IgD-negative memory B cell (primary cell): ENCODE results near the gene HLA-DRA. TPM values are rescaled to one million over a fixed set of nuclear protein-coding genes. Genes with fewer than 3 reads are reported as not detected.

Experiments used
- H3K27ac Mint-ChIP-seq, 3 donors: one replicate each; pipeline ENCODE4 v1.8.0; 2020 to 2022; ENCODE audit warnings: mild to moderate bottlenecking in 3 of 3, mixed read lengths in 3 of 3, moderate library complexity in 1 of 3
- H3K27me3 Mint-ChIP-seq: one replicate; pipeline ENCODE4 v1.8.0; 2021; ENCODE audit warnings: mixed read lengths
- H3K36me3 Mint-ChIP-seq: one replicate; pipeline ENCODE4 v1.8.0; 2020; ENCODE audit warnings: mild to moderate bottlenecking, mixed read lengths
- H3K4me1 Mint-ChIP-seq, 3 donors: one replicate each; pipeline ENCODE4 v1.8.0; 2020 to 2022; ENCODE audit warnings: mixed read lengths in 3 of 3, mild to moderate bottlenecking in 1 of 3
- H3K4me3 Mint-ChIP-seq, 4 donors: one replicate each; pipeline ENCODE4 v1.8.0; 2020 to 2022; ENCODE audit warnings: mild to moderate bottlenecking in 4 of 4, mixed read lengths in 4 of 4, moderate library complexity in 3 of 4
- H3K9me3 Mint-ChIP-seq, 3 donors: one replicate each; pipeline ENCODE4 v1.8.0; 2020 to 2021; ENCODE audit warnings: mixed read lengths in 3 of 3, mild to moderate bottlenecking in 1 of 3
- polyA plus RNA-seq: library from polyadenylated mRNA; unstranded; fragments of 300-500 nt; fragmentation: Illumina TruSeq; gene quantifications from one replicate; pipeline ENCODE4 v1.2.3, GENCODE V29; 2021

HLA-DRA gene
- polyA plus RNA-seq, result 8,827 TPM

- Mint-ChIP-seq H3K27ac (peak within 1 kb of the TSS; percentile 96 to 100 (median 100)), H3K4me1 (peaks cover 30 to 65% (median 55%) of the 10 kb centered on the region in 3 donors), H3K27me3 (no peaks in the 10 kb centered on the region), H3K4me3 (peak within 1 kb of the TSS; percentile 84 to 100 (median 98)), H3K36me3 (peaks cover 30% of the 10 kb centered on the region), H3K9me3 (peaks cover 0 to 6% (median 2%) of the 10 kb centered on the region in 3 donors)
Measured at GRCh38 chr6:32439602-32440214, at the start of gene HLA-DRA. Gene HLA-DRA (plus strand): TSS chr6:32439887. CDS start chr6:32439951, 64 bp downstream.

- Mint-ChIP-seq H3K9me3 (no peaks in the 10 kb centered on the region), H3K4me3 (no peak overlapping the region), H3K27me3 (peaks cover 2% of the 10 kb centered on the region), H3K4me1 (peaks cover 0 to 12% (median 9%) of the 10 kb centered on the region in 3 donors), H3K36me3 (peaks cover 8% of the 10 kb centered on the region), H3K27ac (no peak overlapping the region)
Measured at GRCh38 chr6:32391505-32391904, 48.2 kb upstream of the HLA-DRA start.

DNA sequence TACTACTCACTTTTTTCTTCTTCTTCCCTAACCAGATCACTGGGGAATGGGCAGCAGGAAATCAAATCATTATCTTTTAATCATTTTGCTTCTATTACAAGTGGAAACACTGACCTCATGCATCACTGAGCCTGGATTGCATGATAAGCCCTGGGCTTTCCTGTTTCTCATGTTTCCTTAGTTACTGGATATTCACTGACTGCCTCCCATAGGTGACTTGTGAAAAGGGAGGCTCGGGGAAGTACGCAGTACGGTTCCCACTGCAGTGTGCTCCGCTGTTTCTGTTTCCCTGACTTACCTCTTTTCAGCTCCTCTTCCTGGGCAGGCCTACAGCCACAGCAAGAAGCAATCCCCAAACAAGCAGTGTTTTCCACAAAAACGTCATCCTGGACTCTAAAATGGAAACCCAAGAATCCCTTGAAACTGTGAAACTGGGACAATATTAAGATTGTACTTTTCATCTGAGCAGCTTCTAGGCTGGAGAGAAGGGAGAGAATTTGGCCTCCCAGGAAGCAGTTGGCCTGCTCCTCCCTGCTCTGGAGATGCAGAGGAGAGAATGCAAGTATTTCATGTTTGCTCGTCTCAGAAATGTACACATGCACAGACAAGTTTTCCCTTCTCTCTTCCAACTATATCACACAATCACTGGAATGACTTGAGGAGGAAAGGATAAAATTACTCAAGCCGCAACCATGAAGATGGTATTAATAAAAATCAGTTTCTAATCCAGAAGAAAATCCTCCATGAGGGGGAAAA is 45.8 kb upstream of the HLA-DRA start:
- Mint-ChIP-seq H3K9me3 (no peaks in the 10 kb centered on the region), H3K36me3 (peaks cover 8% of the 10 kb centered on the region), H3K27ac (no peak overlapping the region), H3K4me1 (peaks cover 7 to 15% (median 14%) of the 10 kb centered on the region in 3 donors), H3K4me3 (no peak overlapping the region), H3K27me3 (no peaks in the 10 kb centered on the region)

GRCh38 chr6:32396028-32396427 is 43.7 kb upstream of the HLA-DRA start:
- peaks cover 7 to 19% (median 15%) of the 10 kb centered on the region in 3 donors for H3K4me1 Mint-ChIP-seq
- peaks cover 5% of the 10 kb centered on the region for H3K36me3 Mint-ChIP-seq
- H3K4me3 Mint-ChIP-seq, result no peak overlapping the region
- H3K27ac Mint-ChIP-seq, result no peak overlapping the region
- no peaks in the 10 kb centered on the region for H3K27me3 Mint-ChIP-seq
- H3K9me3 Mint-ChIP-seq, result no peaks in the 10 kb centered on the region

- no peaks in the 10 kb centered on the region for H3K27me3 Mint-ChIP-seq
- H3K4me3 Mint-ChIP-seq, result peak overlapping the region; percentile 18 to 93 (median 64)
- H3K9me3 Mint-ChIP-seq, result no peaks in the 10 kb centered on the region
- H3K36me3 Mint-ChIP-seq, result peaks cover 3% of the 10 kb centered on the region
- peak overlapping the region in 2 of 3 donors; percentile 66 to 69 for H3K27ac Mint-ChIP-seq
- peaks cover 7 to 21% (median 15%) of the 10 kb centered on the region in 3 donors for H3K4me1 Mint-ChIP-seq
Measured at GRCh38 chr6:32397252-32397920, 42.3 kb upstream of the HLA-DRA start.

GRCh38 chr6:32401284-32401963 is 38.3 kb upstream of the HLA-DRA start:
- no peaks in the 10 kb centered on the region for H3K9me3 Mint-ChIP-seq
- H3K36me3 Mint-ChIP-seq, result no peaks in the 10 kb centered on the region
- H3K4me3 Mint-ChIP-seq, result no peak overlapping the region
- peaks cover 11 to 21% (median 17%) of the 10 kb centered on the region in 3 donors for H3K4me1 Mint-ChIP-seq
- no peaks in the 10 kb centered on the region for H3K27me3 Mint-ChIP-seq
- no peak overlapping the region for H3K27ac Mint-ChIP-seq

- Mint-ChIP-seq H3K4me1 (peaks cover 4 to 15% (median 10%) of the 10 kb centered on the region in 3 donors), H3K4me3 (no peak overlapping the region), H3K36me3 (no peaks in the 10 kb centered on the region), H3K27me3 (peaks cover 2% of the 10 kb centered on the region), H3K9me3 (no peaks in the 10 kb centered on the region), H3K27ac (no peak overlapping the region)
Measured at GRCh38 chr6:32402812-32403211, 36.9 kb upstream of the HLA-DRA start.

DNA sequence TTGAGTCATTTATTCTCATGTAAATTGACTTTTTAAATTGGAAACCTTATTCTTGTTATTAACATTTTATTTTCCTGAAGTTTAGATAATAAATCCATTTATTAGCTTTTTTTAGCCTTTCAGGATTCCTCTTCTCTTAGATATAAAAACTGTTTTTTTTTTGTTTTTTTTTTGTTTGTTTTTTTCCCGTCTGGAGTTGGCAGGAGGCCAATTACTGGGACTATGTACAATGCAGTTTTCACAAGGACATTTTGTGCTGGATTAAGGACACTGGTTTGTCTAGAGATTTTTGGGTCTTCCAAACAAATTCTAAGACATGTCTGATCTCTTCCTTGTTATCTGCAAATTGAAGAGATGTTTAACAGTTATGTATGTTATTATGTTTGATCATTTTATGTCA is 34.0 kb upstream of the HLA-DRA start:
- Mint-ChIP-seq H3K36me3 (no peaks in the 10 kb centered on the region), H3K9me3 (no peaks in the 10 kb centered on the region), H3K4me1 (peaks cover 2 to 4% (median 2%) of the 10 kb centered on the region in 3 donors), H3K4me3 (peak overlapping the region in 1 of 4 donors; percentile 23), H3K27ac (no peak overlapping the region), H3K27me3 (peaks cover 7% of the 10 kb centered on the region)

- Mint-ChIP-seq H3K36me3 (no peaks in the 10 kb centered on the region), H3K27me3 (peaks cover 7% of the 10 kb centered on the region), H3K4me1 (peaks cover 2 to 4% (median 2%) of the 10 kb centered on the region in 3 donors), H3K4me3 (peak overlapping the region in 1 of 4 donors; percentile 23), H3K27ac (no peak overlapping the region), H3K9me3 (no peaks in the 10 kb centered on the region)
Measured at GRCh38 chr6:32406197-32406596, 33.5 kb upstream of the HLA-DRA start.

DNA sequence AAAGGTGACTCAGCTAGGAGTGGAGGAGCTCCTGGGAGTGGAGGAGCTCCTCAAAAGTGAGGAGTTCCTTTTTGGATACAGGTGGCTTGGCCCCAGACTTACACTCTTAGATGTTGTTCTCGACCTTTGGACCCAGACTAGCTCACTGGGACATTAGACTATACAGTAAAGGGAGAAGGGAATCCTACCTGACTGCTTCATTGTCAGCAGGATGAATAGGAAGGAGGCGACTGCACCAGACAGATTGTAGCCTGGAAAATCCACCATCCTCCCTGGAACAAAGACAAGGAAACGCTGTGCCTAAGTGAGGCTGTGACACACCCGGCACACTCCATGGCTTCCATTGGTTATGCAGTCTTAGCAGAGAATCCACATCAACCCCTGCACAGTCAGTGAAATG is 32.8 kb upstream of the HLA-DRA start, which contains the start of gene BTNL2:
Gene BTNL2 (minus strand): TSS at position 325 of the 400 bp plus-strand sequence. CDS start 58 bp downstream, at position 267.
- peak within 1 kb of the TSS in 1 of 4 donors; percentile 23 for H3K4me3 Mint-ChIP-seq
- no peaks in the 10 kb centered on the region for H3K9me3 Mint-ChIP-seq
- H3K27ac Mint-ChIP-seq, result no peak within 1 kb of the TSS
- no peaks in the 10 kb centered on the region for H3K36me3 Mint-ChIP-seq
- peaks cover 7% of the 10 kb centered on the region for H3K27me3 Mint-ChIP-seq
- H3K4me1 Mint-ChIP-seq, result peaks cover 0 to 4% (median 2%) of the 10 kb centered on the region in 3 donors

DNA sequence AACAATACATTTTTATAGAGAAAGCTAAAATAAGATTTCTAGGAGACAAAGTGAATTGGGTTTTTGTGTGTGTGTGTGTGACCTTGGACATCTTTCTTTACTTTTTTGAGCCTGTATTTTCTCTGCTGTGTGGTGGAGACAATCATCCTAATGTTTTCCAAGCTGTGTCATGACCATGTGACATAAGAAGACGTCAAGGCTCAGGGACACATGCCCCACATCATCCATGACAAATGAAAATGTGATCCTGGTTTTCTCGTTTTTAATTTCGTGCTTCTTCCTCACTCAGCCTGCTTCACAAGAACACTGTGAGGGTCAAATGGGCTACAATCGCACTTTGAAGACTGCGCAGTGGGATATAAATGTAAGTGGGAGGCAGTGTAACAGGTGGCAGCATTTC is 28.8 kb upstream of the HLA-DRA start:
- no peak overlapping the region for H3K27ac Mint-ChIP-seq
- H3K27me3 Mint-ChIP-seq, result peaks cover 21% of the 10 kb centered on the region
- no peaks in the 10 kb centered on the region for H3K9me3 Mint-ChIP-seq
- H3K36me3 Mint-ChIP-seq, result no peaks in the 10 kb centered on the region
- H3K4me3 Mint-ChIP-seq, result no peak overlapping the region
- H3K4me1 Mint-ChIP-seq, result peaks cover 14 to 16% (median 14%) of the 10 kb centered on the region in 3 donors

- no peaks in the 10 kb centered on the region for H3K36me3 Mint-ChIP-seq
- no peak overlapping the region for H3K4me3 Mint-ChIP-seq
- H3K27ac Mint-ChIP-seq, result no peak overlapping the region
- no peaks in the 10 kb centered on the region for H3K9me3 Mint-ChIP-seq
- H3K4me1 Mint-ChIP-seq, result peaks cover 14 to 16% (median 16%) of the 10 kb centered on the region in 3 donors
- peaks cover 21% of the 10 kb centered on the region for H3K27me3 Mint-ChIP-seq
Measured at GRCh38 chr6:32411566-32412327, 27.9 kb upstream of the HLA-DRA start.

DNA sequence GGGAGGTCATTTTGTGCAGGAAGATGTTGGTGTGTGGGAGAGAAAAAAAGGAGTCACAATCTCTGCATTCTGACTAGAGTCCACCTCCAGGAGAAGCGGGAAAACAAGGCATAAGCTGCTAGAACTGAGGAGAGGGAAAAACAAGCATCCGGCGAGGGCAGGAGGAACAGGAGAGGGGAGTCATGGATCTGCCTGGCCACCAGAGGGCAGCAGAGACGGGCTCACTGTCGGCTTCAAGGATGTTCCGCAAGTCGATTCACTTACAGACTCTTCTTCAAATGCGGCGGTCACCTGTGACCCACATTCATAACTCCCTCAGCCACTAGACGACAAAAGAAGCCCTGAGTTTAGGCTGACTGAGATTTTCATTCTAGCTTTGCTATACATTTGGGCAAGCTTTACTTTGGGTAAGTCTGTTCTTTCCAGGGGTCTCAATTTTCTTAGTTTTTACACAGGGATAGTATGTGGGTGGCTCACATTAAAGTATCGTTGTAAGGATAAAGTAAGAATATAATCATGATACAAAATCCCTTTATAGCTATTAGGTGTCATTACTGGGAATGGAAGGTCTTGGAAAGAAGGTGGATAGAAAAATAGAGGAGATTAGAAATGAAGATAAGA is 26.1 kb upstream of the HLA-DRA start:
- Mint-ChIP-seq H3K9me3 (no peaks in the 10 kb centered on the region), H3K4me3 (peak overlapping the region in 1 of 4 donors; percentile 83), H3K36me3 (no peaks in the 10 kb centered on the region), H3K27ac (peak overlapping the region in 1 of 3 donors; percentile 73), H3K27me3 (peaks cover 17% of the 10 kb centered on the region), H3K4me1 (peaks cover 14 to 16% (median 16%) of the 10 kb centered on the region in 3 donors)
